ENCODE measurements around the gene ITIH2. TPM values are rescaled to one million over a fixed set of nuclear protein-coding genes. Genes with fewer than 3 reads are reported as not detected.
"Not testable (repeated sequence)": the region's sequence is repeated elsewhere in the genome, so short reads cannot be mapped to it uniquely, and the experiment has no call there.

Gene ITIH2
- total RNA-seq, 4 donors from 2014 or later: not detected

DNA sequence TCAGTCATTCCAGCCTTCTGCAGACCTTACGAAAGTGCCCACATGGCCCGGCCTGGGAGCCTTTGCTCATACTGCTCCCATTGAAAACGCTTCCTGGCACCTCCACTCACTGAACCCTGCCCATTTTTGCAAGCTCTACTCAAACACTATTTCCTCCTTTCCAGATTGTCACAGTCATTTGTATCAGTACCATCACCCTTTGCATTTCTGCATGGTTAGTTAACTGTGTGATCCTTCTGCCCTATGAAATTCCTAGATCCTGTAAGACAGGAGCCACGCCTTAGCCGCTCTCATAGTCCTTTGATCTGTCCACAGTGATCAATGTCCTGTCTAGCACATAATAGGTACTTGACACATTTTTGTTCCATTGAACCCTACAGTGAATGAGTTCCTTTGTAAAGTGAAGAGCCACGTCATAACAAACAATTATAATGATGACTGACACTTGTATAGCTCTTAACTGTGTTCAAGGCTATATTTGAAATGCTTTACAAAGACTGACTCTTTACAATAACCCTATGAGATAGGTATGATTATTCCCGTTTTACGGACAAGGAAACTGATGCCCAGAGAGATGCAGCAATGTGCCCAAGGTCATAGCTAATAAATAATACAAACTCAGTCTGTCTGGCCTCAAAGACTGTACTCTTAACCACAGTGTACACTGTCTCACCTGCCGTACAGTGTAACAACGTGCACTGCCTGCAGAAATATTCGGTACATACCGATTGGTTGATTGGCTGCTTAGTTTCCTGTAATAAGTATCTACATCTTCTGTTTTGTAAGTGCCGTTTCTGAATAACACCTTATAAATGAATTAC, 16.6 kb upstream of the ITIH2 start:
- TF ChIP-seq POLR2AphosphoS5 (IDR thresholded peaks at IDR 0.05) (no peak), EP300 (IDR thresholded peaks at IDR 0.05; ENCODE audit: low read depth) (no peak), POLR2A (IDR thresholded peaks at IDR 0.05) (no peak)
- TF ChIP-seq, protein P1, sequence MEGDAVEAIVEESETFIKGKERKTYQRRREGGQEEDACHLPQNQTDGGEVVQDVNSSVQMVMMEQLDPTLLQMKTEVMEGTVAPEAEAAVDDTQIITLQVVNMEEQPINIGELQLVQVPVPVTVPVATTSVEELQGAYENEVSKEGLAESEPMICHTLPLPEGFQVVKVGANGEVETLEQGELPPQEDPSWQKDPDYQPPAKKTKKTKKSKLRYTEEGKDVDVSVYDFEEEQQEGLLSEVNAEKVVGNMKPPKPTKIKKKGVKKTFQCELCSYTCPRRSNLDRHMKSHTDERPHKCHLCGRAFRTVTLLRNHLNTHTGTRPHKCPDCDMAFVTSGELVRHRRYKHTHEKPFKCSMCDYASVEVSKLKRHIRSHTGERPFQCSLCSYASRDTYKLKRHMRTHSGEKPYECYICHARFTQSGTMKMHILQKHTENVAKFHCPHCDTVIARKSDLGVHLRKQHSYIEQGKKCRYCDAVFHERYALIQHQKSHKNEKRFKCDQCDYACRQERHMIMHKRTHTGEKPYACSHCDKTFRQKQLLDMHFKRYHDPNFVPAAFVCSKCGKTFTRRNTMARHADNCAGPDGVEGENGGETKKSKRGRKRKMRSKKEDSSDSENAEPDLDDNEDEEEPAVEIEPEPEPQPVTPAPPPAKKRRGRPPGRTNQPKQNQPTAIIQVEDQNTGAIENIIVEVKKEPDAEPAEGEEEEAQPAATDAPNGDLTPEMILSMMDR (IDR thresholded peaks at IDR 0.05): no peak
- no peaks in the 10 kb centered on the region for H3K4me1 ChIP-seq
- intact Hi-C loops (cut with DNase I; ENCODE audit: low total_unique reads): no loop called here
- DNase-seq: no peak
- in situ Hi-C loops (cut with MboI; ENCODE audit: low pct_ligation_motif_present in 1 of 4, low pct_unique_long_range_greater_than_20kb in 1 of 4, low sequenced_read_pairs in 3 of 4): loop anchor here in 3 of 4 donors (5.0 kb wide), 2 partner anchors 159 to 164 kb away; no protein-coding TSS in a partner anchor
- H3K27ac ChIP-seq: no peak overlapping the region
- no peaks in the 10 kb centered on the region for H3K36me3 ChIP-seq
- H3K27me3 ChIP-seq: no peaks in the 10 kb centered on the region
- WGBS, 2 donors (ENCODE audit: low coverage in 1 of 2): 57 to 71% methylated on average over 13 of the region's 13 CpGs
- no peak overlapping the region for H3K4me3 ChIP-seq
- peaks cover 0 to 6% of the 10 kb centered on the region in 2 donors for H3K9me3 ChIP-seq

DNA sequence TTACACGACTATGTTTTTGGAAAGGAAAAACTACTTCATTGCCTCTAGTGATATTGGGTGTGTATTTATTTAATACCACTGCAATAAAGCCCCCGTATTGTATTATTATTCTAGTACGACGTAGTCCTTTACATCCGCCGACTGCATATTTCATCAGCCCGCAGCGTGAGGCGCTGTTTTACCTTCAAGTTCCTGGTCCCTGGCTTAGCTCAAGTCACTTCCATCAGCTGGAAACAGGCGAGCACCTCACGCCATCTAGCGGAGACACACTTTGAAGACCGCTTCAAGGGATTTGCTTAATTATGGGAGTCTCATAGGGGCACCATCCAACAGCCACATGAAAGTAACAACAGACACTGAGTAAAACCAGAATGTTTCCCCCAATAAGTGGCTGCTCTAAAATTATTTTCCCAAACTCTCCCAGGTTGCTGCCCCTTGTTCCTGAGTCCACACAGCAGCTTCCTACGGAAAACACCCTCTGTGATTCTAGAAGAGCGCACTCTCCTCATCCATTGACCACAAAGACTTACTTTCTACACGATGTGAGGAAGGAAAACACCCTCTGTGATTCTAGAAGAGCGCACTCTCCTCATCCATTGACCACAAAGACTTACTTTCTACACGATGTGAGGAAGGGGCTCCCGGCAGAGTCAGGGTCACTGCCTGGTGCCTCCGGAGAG, 15.7 kb upstream of the ITIH2 start:
- Histone ChIP-seq H3K27ac (no peak overlapping the region), H3K4me1 (no peaks in the 10 kb centered on the region), H3K27me3 (no peaks in the 10 kb centered on the region), H3K36me3 (no peaks in the 10 kb centered on the region), H3K4me3 (no peak overlapping the region), H3K9me3 (peaks cover 0 to 8% of the 10 kb centered on the region in 2 donors)
- TF ChIP-seq, protein P1 (IDR thresholded peaks at IDR 0.05): peak; percentile 79 to 87 (median 83)
- TF ChIP-seq EP300 (IDR thresholded peaks at IDR 0.05; ENCODE audit: low read depth) (no peak), POLR2AphosphoS5 (IDR thresholded peaks at IDR 0.05) (peak in 1 of 3 donors; percentile 40)
- intact Hi-C loops (cut with DNase I; ENCODE audit: low total_unique reads): no loop called here
- peak; percentile 81 for DNase-seq
- in situ Hi-C loops (cut with MboI; ENCODE audit: low pct_ligation_motif_present in 1 of 4, low pct_unique_long_range_greater_than_20kb in 1 of 4, low sequenced_read_pairs in 3 of 4): loop anchor here in 3 of 4 donors (5.0 kb wide), 2 partner anchors 160 to 165 kb away; no protein-coding TSS in a partner anchor
- 16 to 23% methylated on average over 9 to 20 of the region's 20 CpGs for WGBS, 2 donors (ENCODE audit: low coverage in 1 of 2)

DNA sequence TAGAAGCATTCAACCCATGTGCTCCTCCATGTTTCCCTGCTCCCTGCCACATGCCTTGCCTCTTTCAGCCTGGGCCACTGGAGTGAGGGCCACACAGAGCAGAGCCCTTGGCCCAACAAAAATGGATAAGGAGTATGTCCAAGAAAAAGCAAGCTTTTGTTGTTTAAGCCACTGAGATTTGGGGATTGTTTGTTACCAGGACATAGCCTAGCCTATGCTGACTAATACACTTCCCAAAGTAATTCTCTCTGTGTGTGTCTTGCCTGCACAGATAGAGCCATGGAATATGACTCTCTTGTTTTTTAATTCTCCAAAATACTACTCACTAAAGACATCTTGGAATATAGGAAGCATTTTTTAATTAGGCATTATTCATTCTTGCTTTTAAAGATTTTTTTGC, 13.5 kb upstream of the ITIH2 start:
- no peak for DNase-seq
- H3K27me3 ChIP-seq: no peaks in the 10 kb centered on the region
- H3K4me1 ChIP-seq: no peaks in the 10 kb centered on the region
- peaks cover 0 to 10% of the 10 kb centered on the region in 2 donors for H3K9me3 ChIP-seq
- no peaks in the 10 kb centered on the region for H3K36me3 ChIP-seq
- H3K4me3 ChIP-seq: no peak overlapping the region
- in situ Hi-C loops (cut with MboI; ENCODE audit: low pct_ligation_motif_present in 1 of 4, low pct_unique_long_range_greater_than_20kb in 1 of 4, low sequenced_read_pairs in 3 of 4): loop anchor here in 3 of 4 donors (5.0 kb wide), 2 partner anchors 162 to 167 kb away; no protein-coding TSS in a partner anchor
- no peak overlapping the region for H3K27ac ChIP-seq
- TF ChIP-seq POLR2AphosphoS5 (IDR thresholded peaks at IDR 0.05) (no peak), EP300 (IDR thresholded peaks at IDR 0.05; ENCODE audit: low read depth) (no peak), POLR2A (IDR thresholded peaks at IDR 0.05) (no peak)
- TF ChIP-seq, protein P1 (IDR thresholded peaks at IDR 0.05): no peak
- intact Hi-C loops (cut with DNase I; ENCODE audit: low total_unique reads): no loop called here

DNA sequence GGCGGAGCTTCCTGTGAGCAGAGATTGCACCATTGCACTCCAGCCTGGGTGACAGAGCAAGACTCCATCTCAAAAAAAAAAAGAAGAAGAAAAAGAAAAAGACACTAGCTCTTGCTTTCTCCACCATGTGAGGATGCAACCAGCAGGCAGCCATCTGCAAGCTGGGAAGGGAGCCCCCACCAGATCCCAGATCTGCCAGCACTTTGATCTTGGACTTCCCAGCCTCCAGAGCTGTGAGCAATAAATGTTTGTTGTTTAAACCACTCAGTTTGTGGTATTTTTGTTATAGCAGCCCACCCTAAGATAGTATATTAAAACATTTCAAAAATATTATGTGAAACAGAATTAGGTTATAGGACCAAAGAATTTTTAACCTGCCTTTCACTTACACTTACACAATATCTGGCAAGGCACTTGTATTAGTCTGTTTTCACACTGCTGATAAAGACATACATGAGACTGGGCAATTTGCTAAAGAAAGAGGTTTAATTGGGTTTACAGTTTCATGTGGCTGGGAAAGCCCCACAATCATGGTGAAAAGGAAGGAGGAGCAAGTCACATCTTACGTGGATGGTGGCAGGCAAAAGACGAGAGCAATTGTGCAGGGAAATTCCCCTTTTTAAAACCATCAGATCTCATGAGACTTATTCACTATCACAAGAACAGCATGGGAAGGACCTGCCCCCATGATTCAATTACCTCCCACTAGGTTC, 12.1 kb upstream of the ITIH2 start:
- H3K4me3 ChIP-seq: not testable (repeated sequence)

DNA sequence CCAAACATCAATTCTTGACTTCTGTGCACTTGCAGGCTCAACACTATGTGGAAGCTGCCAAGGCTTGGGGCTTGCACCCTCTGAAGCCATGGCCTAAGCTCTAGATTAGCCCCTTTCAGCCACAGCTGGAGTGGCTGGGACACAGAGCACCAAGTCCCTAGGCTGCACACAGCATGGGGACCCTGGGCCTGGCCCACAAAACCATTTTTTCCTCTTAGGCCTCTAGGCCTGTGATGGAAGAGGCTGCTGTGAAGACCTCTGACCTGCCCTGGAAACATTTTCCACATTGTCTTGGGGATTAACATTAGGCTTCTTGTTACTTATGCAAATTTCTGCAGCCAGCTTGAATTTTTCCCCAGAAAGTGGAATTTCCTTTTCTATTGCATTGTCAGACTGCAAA, 10.7 kb upstream of the ITIH2 start:
- H3K4me3 ChIP-seq; intact Hi-C loops (cut with DNase I; ENCODE audit: low total_unique reads); H3K36me3 ChIP-seq; DNase-seq; H3K9me3 ChIP-seq; H3K4me1 ChIP-seq; H3K27me3 ChIP-seq; H3K27ac ChIP-seq; in situ Hi-C loops (cut with MboI; ENCODE audit: low pct_ligation_motif_present in 1 of 4, low pct_unique_long_range_greater_than_20kb in 1 of 4, low sequenced_read_pairs in 3 of 4): not testable (repeated sequence)

More for the DNA sequence above, 12.1 kb upstream of the ITIH2 start:
- H3K9me3 ChIP-seq; H3K27ac ChIP-seq; H3K36me3 ChIP-seq; in situ Hi-C loops (cut with MboI; ENCODE audit: low pct_ligation_motif_present in 1 of 4, low pct_unique_long_range_greater_than_20kb in 1 of 4, low sequenced_read_pairs in 3 of 4); H3K27me3 ChIP-seq; DNase-seq; H3K4me1 ChIP-seq: not testable (repeated sequence)
- WGBS, 2 donors (ENCODE audit: low coverage in 1 of 2): 54% methylated on average over 3 of the region's 3 CpGs; no CpG with 5 or more reads in 1 of the 2 donors
- intact Hi-C loops (cut with DNase I; ENCODE audit: low total_unique reads): loop anchor here (2.0 kb wide), 1 partner anchor 162 kb away; no protein-coding TSS in a partner anchor

DNA sequence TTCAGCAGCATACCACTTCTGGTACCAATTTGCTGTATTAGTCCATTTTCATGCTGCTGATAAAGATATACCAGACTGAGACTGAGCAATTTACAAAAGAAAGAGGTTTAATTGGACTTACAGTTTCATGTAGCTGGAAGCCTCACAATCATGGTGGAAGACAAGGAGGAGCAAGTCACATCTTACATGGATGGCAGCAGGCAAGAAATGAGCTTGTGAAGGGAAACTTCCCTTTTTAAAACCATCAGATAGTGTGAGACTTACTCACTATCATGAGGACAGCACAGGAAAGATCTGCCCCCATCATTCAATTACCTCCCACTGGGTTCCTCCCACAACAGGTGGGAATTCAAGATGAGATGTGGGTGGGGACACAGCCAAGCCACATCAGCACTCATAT, 9.9 kb upstream of the ITIH2 start:
- in situ Hi-C loops (cut with MboI; ENCODE audit: low pct_ligation_motif_present in 1 of 4, low pct_unique_long_range_greater_than_20kb in 1 of 4, low sequenced_read_pairs in 3 of 4); H3K36me3 ChIP-seq; DNase-seq; intact Hi-C loops (cut with DNase I; ENCODE audit: low total_unique reads); H3K4me1 ChIP-seq; H3K4me3 ChIP-seq; H3K27ac ChIP-seq; H3K27me3 ChIP-seq; H3K9me3 ChIP-seq: not testable (repeated sequence)
